ENCODE data around the gene PIGZ.

PIGZ gene

GRCh38 chr3:196931157-196931556, 37.5 kb downstream of the PIGZ start:
- Mint-ChIP-seq H3K27me3 (no peaks in the 10 kb centered on the region), H3K4me3 (peak overlapping the region; percentile 64), H3K4me1 (peaks cover 37% of the 10 kb centered on the region), H3K36me3 (peaks cover 35% of the 10 kb centered on the region), H3K9me3 (no peaks in the 10 kb centered on the region), H3K27ac (peak overlapping the region; percentile 92)
- peak; percentile 34 for ATAC-seq

DNA sequence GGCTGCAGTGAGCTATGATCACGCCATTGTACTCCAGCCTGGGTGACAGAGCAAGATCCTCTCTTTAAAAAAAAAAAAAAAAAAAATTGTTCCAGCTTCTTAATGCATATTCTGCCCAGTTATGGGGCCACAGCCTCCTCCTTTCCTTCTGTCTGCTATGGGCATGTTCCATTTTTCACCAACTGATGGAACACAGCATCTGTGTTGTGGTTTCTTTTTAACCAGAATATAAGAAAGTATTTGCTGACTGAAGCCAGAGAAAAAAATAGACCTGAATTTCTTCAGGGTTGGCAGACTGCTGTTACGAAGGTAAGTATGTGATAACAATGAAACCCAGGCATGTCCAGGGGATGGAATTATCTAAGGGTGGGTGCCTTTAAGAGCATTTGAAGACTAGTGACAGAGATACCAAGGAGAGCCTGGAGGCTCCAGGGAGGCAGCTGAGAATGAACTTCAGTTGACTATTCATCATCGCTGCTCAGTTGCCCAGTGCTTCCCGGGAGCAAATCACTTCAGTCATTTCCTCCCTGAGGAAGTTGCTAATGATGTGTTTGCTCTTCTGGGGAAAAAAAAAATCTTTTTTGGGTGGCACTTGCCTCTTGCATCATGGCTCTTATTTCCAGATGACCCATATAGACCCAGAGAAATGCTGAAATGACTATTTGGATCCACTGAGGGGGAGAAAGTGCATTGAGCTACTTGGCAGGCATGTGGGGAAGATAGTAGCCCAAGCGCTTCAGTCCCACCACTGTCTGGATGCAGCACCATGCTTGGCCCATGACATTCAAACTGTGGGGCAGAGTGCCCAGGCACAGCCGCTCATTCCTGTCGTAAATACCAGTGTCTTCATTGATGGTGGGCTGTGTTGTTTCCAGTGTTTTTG, 40.8 kb downstream of the PIGZ start:
- Mint-ChIP-seq H3K9me3 (no peaks in the 10 kb centered on the region), H3K36me3 (peaks cover 23% of the 10 kb centered on the region), H3K27me3 (no peaks in the 10 kb centered on the region), H3K4me1 (peaks cover 35% of the 10 kb centered on the region), H3K4me3 (no peak overlapping the region), H3K27ac (peak overlapping the region; percentile 65)
- ATAC-seq: no peak

GRCh38 chr3:196920733-196921132, 47.9 kb downstream of the PIGZ start:
- Mint-ChIP-seq H3K27me3 (no peaks in the 10 kb centered on the region), H3K27ac (no peak overlapping the region)

GRCh38 chr3:196918968-196919367, 49.7 kb downstream of the PIGZ start:
- Mint-ChIP-seq H3K4me1 (peaks cover 19% of the 10 kb centered on the region), H3K27ac (no peak overlapping the region), H3K9me3 (peaks cover 4% of the 10 kb centered on the region), H3K4me3 (no peak overlapping the region), H3K36me3 (peaks cover 46% of the 10 kb centered on the region), H3K27me3 (no peaks in the 10 kb centered on the region)
- ATAC-seq: no peak

More at GRCh38 chr3:196920733-196921132, 47.9 kb downstream of the PIGZ start:
- ATAC-seq: peak; percentile 68
- H3K36me3 Mint-ChIP-seq: peaks cover 28% of the 10 kb centered on the region
- H3K4me3 Mint-ChIP-seq: no peak overlapping the region
- peaks cover 4% of the 10 kb centered on the region for H3K9me3 Mint-ChIP-seq
- H3K4me1 Mint-ChIP-seq: peaks cover 19% of the 10 kb centered on the region

GRCh38 chr3:196916995-196917394, 51.6 kb downstream of the PIGZ start:
- ATAC-seq: no peak
- Mint-ChIP-seq H3K4me1 (peaks cover 19% of the 10 kb centered on the region), H3K4me3 (no peak overlapping the region), H3K9me3 (peaks cover 4% of the 10 kb centered on the region), H3K36me3 (peaks cover 53% of the 10 kb centered on the region), H3K27me3 (no peaks in the 10 kb centered on the region), H3K27ac (no peak overlapping the region)

GRCh38 chr3:196916221-196916620, 52.4 kb downstream of the PIGZ start:
- H3K4me1 Mint-ChIP-seq: peaks cover 19% of the 10 kb centered on the region
- no peak overlapping the region for H3K27ac Mint-ChIP-seq
- no peaks in the 10 kb centered on the region for H3K27me3 Mint-ChIP-seq
- ATAC-seq: no peak
- no peak overlapping the region for H3K4me3 Mint-ChIP-seq
- peaks cover 4% of the 10 kb centered on the region for H3K9me3 Mint-ChIP-seq
- peaks cover 61% of the 10 kb centered on the region for H3K36me3 Mint-ChIP-seq

DNA sequence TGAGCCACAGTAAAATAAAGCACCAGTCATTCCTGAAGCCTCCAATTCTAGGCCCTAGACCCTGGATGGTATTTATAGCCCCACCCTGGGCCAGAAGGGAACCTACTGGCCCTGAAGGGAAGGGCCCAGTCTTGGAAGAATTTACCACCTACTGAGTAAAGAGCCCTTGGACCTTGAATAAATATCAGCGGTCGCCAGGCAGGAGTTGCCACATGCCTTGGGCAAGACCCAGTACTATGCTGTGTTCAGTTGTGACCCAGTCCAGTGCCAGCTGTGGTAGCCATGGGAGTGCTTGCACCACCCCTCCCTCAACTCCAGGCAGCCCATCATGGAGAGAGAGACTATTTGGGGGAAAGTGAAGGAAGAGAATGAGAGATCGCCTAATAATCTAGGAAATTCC, 53.3 kb downstream of the PIGZ start:
- no peak for ATAC-seq
- Mint-ChIP-seq H3K36me3 (peaks cover 67% of the 10 kb centered on the region), H3K27me3 (no peaks in the 10 kb centered on the region), H3K27ac (no peak overlapping the region), H3K4me3 (no peak overlapping the region), H3K4me1 (peaks cover 13% of the 10 kb centered on the region), H3K9me3 (peaks cover 4% of the 10 kb centered on the region)

DNA sequence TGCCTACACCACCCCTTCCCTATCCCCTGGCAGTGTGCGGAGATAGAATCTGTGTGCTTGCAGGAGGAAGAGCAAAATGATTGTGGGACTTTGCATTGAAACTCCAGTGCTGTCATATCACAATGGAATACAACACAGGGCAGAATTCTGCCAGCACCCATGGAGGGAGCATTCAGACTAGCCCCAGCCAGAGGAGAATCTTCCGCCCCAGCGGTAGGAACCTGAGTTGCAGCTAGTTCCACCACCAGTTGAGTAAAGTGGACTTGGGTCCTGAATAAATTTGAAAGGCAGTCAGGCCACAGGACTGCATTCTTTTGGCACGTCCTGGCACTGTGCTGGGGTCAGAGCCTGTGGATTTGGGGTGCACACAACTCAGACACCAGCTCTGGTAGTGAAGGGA, 53.8 kb downstream of the PIGZ start:
- no peak overlapping the region for H3K4me3 Mint-ChIP-seq
- peaks cover 4% of the 10 kb centered on the region for H3K9me3 Mint-ChIP-seq
- no peak overlapping the region for H3K27ac Mint-ChIP-seq
- peaks cover 69% of the 10 kb centered on the region for H3K36me3 Mint-ChIP-seq
- H3K4me1 Mint-ChIP-seq: peaks cover 8% of the 10 kb centered on the region
- H3K27me3 Mint-ChIP-seq: no peaks in the 10 kb centered on the region
- ATAC-seq: no peak

DNA sequence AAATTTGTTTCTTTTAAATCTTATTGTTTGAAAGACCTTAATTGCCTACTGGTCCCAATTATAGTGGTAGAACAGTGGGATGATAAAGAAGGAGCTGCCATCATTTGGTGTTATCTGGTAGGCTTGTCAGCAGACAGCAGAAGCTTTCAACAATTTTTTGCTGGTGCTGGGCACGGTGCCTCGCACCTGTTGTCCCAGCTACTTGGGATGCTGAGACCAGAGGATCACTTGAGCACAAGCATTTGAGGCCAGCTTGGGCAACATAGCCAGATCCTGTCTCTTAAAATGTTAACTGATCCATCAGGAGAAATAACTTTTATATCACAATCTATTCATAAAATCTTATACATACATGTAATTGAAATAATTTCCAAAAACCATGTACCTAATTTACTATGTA, 64.9 kb downstream of the PIGZ start:
- H3K27me3 Mint-ChIP-seq: no peaks in the 10 kb centered on the region
- H3K9me3 Mint-ChIP-seq: no peaks in the 10 kb centered on the region
- H3K36me3 Mint-ChIP-seq: peaks cover 62% of the 10 kb centered on the region
- ATAC-seq: no peak
- H3K4me3 Mint-ChIP-seq: no peak overlapping the region
- H3K27ac Mint-ChIP-seq: no peak overlapping the region
- no peaks in the 10 kb centered on the region for H3K4me1 Mint-ChIP-seq

DNA sequence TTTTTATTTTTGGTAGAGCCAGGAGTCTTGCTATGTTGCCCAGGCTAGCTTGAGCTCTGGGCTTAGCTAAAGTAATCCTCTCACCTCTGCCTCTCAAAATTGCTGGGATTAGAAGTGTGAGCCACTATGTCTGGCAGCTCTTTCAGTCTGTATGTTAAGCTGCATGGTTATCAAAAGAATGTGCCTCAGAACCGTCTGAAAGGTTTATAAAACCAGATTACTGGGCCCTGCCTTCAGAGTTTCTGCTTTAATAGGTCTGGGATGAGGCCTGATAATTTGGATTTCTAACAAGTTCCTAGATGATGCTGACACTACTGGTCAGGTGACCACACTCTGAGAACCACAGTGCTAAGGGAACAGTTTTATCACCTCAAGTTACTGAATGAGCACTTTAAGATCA, 66.3 kb downstream of the PIGZ start:
- Mint-ChIP-seq H3K36me3 (peaks cover 56% of the 10 kb centered on the region), H3K27me3 (no peaks in the 10 kb centered on the region)

GRCh38 chr3:196901768-196902167, 66.9 kb downstream of the PIGZ start:
- Mint-ChIP-seq H3K36me3 (peaks cover 53% of the 10 kb centered on the region), H3K4me1 (no peaks in the 10 kb centered on the region), H3K27ac (no peak overlapping the region), H3K9me3 (no peaks in the 10 kb centered on the region), H3K4me3 (no peak overlapping the region), H3K27me3 (no peaks in the 10 kb centered on the region)
- no peak for ATAC-seq

More for the DNA sequence above, 66.3 kb downstream of the PIGZ start:
- Mint-ChIP-seq H3K4me3 (no peak overlapping the region), H3K4me1 (no peaks in the 10 kb centered on the region), H3K27ac (no peak overlapping the region), H3K9me3 (no peaks in the 10 kb centered on the region)
- no peak for ATAC-seq
